ENCODE data around the gene FBXO17.

FBXO17 gene

DNA sequence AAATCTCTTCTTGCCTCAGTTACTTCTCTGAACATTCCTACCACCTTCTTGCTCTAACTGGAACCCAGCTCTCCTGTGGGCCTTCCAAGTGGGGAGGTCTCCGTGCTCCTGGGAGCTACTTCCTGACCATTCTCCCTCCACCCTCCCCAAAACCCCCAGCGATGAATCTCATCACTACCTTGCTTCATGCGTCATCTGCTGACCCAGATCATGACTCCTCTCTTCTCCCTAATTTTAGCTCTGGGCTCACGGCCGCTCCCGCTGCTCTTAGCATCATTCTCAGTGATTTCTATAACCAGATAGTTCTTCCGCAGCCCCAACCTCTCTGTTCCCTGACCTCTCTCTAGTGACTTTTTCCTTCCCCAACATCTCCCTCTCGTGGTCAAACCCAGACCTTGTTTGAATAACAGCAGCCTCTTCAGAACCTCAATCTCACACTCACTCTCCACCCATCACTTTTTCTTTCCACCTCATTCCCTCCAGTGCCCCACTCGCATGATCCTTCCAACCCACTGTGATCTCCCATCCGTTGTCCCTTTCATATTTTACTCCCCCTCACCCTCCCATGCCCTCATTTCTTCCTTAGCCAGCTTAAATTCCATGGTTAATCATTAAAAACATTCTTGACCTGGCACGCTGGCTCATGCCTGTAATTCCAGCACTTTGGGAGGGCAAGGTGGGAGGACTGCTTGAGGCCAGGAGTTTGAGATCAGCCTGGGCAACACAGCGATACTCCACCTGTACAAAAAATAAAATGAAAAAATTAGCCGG is 23.0 kb downstream of the FBXO17 start:
- peak; percentile 33 for DNase-seq (ENCODE audit: low read depth)
- no peak overlapping the region for H3K4me3 ChIP-seq (ENCODE audit: low read depth, low read length)
- TF ChIP-seq, protein P1, sequence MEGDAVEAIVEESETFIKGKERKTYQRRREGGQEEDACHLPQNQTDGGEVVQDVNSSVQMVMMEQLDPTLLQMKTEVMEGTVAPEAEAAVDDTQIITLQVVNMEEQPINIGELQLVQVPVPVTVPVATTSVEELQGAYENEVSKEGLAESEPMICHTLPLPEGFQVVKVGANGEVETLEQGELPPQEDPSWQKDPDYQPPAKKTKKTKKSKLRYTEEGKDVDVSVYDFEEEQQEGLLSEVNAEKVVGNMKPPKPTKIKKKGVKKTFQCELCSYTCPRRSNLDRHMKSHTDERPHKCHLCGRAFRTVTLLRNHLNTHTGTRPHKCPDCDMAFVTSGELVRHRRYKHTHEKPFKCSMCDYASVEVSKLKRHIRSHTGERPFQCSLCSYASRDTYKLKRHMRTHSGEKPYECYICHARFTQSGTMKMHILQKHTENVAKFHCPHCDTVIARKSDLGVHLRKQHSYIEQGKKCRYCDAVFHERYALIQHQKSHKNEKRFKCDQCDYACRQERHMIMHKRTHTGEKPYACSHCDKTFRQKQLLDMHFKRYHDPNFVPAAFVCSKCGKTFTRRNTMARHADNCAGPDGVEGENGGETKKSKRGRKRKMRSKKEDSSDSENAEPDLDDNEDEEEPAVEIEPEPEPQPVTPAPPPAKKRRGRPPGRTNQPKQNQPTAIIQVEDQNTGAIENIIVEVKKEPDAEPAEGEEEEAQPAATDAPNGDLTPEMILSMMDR (IDR thresholded peaks at IDR 0.05; ENCODE audit: control insufficient read depth, extremely low read depth, insufficient read depth): peak; percentile 61

DNA sequence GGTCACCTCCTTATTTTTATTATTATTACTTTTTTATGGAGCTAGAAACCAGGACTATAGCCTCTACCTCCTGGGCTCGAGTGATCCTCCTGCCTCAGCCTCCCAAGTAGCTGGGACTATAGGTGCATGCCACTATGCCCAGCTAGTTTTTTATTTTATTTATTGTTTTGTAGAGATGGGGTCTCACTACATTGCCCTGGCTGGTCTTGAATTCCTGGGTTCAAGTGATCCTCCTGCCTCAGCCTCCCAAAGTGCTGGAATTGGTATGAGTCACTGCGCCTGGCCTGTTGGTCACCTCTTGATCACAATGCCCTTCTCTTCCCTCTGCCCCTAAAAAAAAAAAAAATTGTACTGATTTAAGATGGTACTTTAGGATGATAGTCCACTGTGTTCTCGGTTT is 24.4 kb downstream of the FBXO17 start:
- no peak for DNase-seq (ENCODE audit: low read depth)
- H3K4me3 ChIP-seq (ENCODE audit: low read depth, low read length): no peak overlapping the region
- TF ChIP-seq, protein P1 (IDR thresholded peaks at IDR 0.05; ENCODE audit: control insufficient read depth, extremely low read depth, insufficient read depth): no peak

DNA sequence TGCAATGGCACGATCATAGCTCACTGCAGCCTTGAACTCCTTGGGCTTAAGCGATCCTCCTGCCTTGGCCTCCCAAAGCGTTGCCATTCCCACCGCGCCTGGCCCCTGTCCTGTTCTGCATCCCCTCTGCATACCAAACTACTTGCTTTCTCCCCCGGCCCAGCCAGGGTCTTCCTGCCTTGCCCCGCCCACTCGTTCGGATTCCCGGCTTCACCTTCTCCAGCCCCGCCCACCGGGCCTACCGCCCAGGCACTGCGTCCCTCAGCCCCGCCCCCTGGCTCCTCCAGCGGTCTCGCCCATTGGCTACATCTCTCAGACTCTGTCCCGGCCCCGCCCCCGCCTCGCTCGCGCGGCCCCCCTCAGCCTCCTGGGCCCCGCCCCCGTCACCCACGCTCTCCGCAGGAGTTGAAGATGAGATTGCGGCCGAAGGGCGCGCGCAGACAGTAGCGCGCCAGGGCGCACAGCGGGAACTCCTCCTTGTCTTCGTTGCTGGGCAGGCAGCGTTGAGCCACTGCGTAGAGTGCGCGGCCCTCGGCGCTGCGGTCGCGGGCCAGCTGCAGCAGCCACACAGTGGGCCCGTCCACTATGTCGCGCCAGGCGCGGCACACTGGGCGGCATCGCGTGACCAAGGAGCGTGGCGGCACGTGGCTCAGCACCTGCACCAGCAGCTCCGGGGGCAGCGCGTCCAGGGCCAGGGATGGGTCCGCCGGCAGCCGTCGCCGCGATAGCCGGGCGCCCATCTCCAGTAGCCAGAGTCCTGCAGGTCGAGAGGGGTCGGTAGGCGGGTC is 25.8 kb downstream of the FBXO17 start:
- TF ChIP-seq, protein P1 (IDR thresholded peaks at IDR 0.05; ENCODE audit: control insufficient read depth, extremely low read depth, insufficient read depth): no peak
- no peak for DNase-seq (ENCODE audit: low read depth)
- H3K4me3 ChIP-seq (ENCODE audit: low read depth, low read length): no peak overlapping the region

DNA sequence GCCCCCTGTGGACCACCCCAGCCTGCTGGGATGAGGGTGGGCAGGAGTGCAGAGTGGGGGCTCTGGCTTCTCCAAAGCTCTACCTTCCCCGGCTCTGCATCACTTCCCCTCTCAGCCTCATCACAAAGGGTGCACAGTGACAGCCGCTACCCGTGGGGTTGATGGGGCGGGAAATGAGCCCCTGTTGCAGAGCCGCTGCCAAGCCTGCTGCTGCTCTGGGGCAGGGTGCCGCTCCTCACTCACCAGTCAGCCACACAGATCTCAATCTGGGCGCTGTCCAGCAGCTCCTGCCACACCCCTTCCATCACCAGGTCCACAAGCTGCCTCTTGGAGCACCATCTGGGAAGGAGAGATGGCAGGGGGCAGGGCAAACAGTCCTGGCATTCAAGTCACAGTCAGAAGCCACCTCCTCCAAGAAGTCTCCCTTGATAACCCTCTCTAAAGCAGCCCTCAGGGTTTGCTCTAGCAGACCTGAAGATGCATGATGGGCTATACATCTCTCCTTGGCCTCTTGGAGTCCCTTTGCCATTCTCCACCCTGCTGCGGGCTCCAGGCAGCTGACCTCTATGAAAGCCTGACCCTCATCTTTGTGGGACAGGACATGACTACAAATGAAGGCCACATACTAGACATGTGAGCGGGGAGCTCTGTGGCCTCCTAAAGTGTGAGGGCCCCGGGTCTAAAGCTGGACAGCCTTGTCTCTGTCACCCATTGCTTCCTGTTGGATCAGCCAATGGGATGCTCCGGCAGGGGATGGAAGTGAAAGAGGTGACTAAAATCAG is 29.1 kb downstream of the FBXO17 start:
- DNase-seq (ENCODE audit: low read depth): no peak
- TF ChIP-seq, protein P1 (IDR thresholded peaks at IDR 0.05; ENCODE audit: control insufficient read depth, extremely low read depth, insufficient read depth): no peak
- H3K4me3 ChIP-seq (ENCODE audit: low read depth, low read length): no peak overlapping the region

DNA sequence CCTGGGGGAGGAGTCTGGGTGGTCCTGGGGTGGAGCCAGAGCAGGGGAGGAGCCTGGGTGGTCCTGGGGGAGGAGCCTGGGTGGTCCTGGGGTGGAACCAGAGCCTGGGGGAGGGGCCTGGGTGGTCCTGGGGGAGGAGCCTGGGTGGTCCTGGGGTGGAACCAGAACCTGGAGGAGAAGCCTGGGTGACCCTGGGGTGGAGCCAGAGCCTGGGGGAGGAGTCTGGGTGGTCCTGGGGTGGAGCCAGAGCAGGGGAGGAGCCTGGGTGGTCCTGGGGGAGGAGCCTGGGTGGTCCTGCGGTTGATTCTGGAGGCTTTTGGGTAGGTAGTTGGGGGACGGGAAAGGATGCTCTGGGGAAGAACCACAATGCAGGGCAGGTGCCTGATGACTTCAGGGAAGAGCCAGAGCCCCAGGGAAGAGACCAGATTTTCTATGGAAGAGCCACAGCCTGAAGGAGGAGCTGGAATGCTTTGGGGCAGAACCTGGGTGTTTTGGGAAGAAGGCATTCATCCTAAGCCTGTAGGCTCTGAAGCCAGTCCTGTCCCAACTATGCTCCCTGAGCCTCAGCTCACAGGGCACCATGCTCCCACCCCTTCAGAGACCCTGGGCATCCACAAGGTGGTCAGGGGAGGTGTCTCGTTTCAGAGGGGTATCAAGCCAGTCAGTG is 29.8 kb downstream of the FBXO17 start:
- no peak overlapping the region for H3K4me3 ChIP-seq (ENCODE audit: low read depth, low read length)
- TF ChIP-seq, protein P1 (IDR thresholded peaks at IDR 0.05; ENCODE audit: control insufficient read depth, extremely low read depth, insufficient read depth): no peak
- DNase-seq (ENCODE audit: low read depth): no peak

DNA sequence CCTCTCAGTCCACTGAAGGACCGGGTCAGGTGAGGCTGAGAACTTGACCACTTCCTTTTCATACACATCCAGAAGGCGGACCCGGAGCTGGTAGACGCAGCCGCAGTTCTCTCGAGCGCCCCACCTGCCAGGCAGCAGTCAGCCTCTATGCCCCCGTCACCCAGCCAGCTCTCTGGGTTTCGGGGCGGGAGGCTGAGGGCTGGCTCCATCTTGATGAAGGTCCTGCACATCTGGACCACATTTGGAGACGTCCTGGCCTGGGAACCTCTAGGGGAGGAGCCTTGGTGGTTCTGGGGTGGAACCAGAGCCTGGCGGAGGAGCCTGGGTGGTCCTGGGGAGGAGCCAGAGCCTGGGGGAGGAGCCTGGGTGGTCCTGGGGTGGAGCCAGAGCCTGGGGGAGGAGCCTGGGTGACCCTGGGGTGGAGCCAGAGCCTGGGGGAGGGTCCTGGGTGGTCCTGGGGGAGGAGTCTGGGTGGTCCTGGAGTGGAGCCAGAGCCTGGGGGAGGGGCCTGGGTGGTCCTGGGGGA is 30.5 kb downstream of the FBXO17 start:
- no peak overlapping the region for H3K4me3 ChIP-seq (ENCODE audit: low read depth, low read length)
- no peak for DNase-seq (ENCODE audit: low read depth)
- TF ChIP-seq, protein P1 (IDR thresholded peaks at IDR 0.05; ENCODE audit: control insufficient read depth, extremely low read depth, insufficient read depth): no peak

All from LNCaP clone FGC (cell line).